H1 (cell line): Measurements from ENCODE around the gene TSNAXIP1. TPM values are rescaled to one million over a fixed set of nuclear protein-coding genes. Genes with fewer than 3 reads are reported as not detected.

Experiments
- CTCF ChIA-PET: fragments of 300-600 bp; sonication (Branson Sonifier 250); formaldehyde crosslinking; loops from one replicate; lab custom pipeline; 2021; ENCODE audit not compliant: partially characterized antibody; lab: Charles Lee
- POLR2A ChIA-PET: fragments of 300-600 bp; sonication (Branson Sonifier 250); formaldehyde crosslinking; loops from one replicate; lab custom pipeline; 2021; ENCODE audit warnings: inconsistent platforms; ENCODE audit not compliant: partially characterized antibody; lab: Charles Lee
- DNase-seq, 2 experiments: peaks; one replicate each; pipeline versions ENCODE4 v3.0.0 to v3.0.0-alpha.2; 2010 to 2022; ENCODE audit warnings: low spot score in 2 of 2, low read depth in 1 of 2, mixed read lengths in 1 of 2
- FAIRE-seq: peaks from 2 replicates; lab custom pipeline; 2011; peaks lifted over from hg19 to GRCh38; lab: Jason Lieb, UNC
- H2AFZ ChIP-seq: 2 replicates; pipeline ENCODE4 v1.8.1; 2012; ENCODE audit warnings: low read length, inconsistent platforms
- H2AK5ac ChIP-seq: 2 replicates; pipeline ENCODE4 v1.6.1; 2013; ENCODE audit warnings: low read depth, low read length
- H2BK120ac ChIP-seq: replicated peaks from 2 replicates; pipeline ENCODE3; 2013; ENCODE audit warnings: low read depth, low read length, inconsistent platforms
- H2BK12ac ChIP-seq: 2 replicates; pipeline ENCODE4 v1.6.1; 2013; ENCODE audit warnings: low read depth, low read length
- H2BK15ac ChIP-seq: 2 replicates; pipeline ENCODE4 v1.6.1; 2013; ENCODE audit warnings: low read length
- H2BK20ac ChIP-seq: 2 replicates; pipeline ENCODE4 v1.6.1; 2013; ENCODE audit warnings: low read length
- H2BK5ac ChIP-seq: 2 replicates; pipeline ENCODE4 v1.6.1; 2013; ENCODE audit warnings: low read depth, low read length
- H3K14ac ChIP-seq: 2 replicates; pipeline ENCODE4 v1.6.1; 2013; ENCODE audit warnings: inconsistent platforms; ENCODE audit not compliant: insufficient read length
- H3K18ac ChIP-seq: 2 replicates; pipeline ENCODE4 v1.6.1; 2013; ENCODE audit warnings: low read length; ENCODE audit errors: extremely low read depth
- H3K23ac ChIP-seq: 2 replicates; pipeline ENCODE4 v1.6.1; 2013; ENCODE audit warnings: inconsistent platforms; ENCODE audit not compliant: insufficient read length
- H3K23me2 ChIP-seq: 2 replicates; pipeline ENCODE4 v1.6.1; 2013; ENCODE audit warnings: low read depth, low read length
- H3K27ac ChIP-seq: 2 replicates; pipeline ENCODE4 v1.6.1; 2011; ENCODE audit warnings: low read depth, low read length, inconsistent platforms
- H3K27me3 ChIP-seq, 4 experiments: replicated peaks in 1 of 4; 1 replicate in 1 of 4; 2 replicates in 3 of 4; pipeline versions ENCODE4 v1.6.1 to v1.8.1; 2011 to 2013; ENCODE audit warnings: low read length in 3 of 4, mild to moderate bottlenecking in 3 of 4, inconsistent platforms in 2 of 4, mixed read lengths in 2 of 4, moderate library complexity in 1 of 4; ENCODE audit not compliant: control insufficient read depth in 3 of 4, insufficient read depth in 3 of 4; ENCODE audit errors: extremely low read depth in 1 of 4
- H3K36me3 ChIP-seq, 4 experiments: 2 replicates each; pipeline versions ENCODE4 v1.6.1 to v1.8.1; 2011 to 2013; ENCODE audit warnings: mild to moderate bottlenecking in 4 of 4, low read length in 3 of 4, moderate library complexity in 2 of 4, control low read depth in 1 of 4, inconsistent platforms in 1 of 4; ENCODE audit not compliant: insufficient read depth in 4 of 4, control insufficient read depth in 2 of 4
- H3K4ac ChIP-seq: replicated peaks from 2 replicates; pipeline ENCODE3; 2013; ENCODE audit warnings: low read length, low read depth, mixed read lengths, inconsistent platforms; ENCODE audit not compliant: insufficient read length
- H3K4me1 ChIP-seq, 4 experiments: replicated peaks in 1 of 4; 1 replicate in 1 of 4; 2 replicates in 3 of 4; pipeline versions ENCODE4 v1.6.1 to v1.8.1; 2011 to 2013; ENCODE audit warnings: low read length in 3 of 4, inconsistent platforms in 2 of 4, mixed read lengths in 1 of 4; ENCODE audit not compliant: insufficient read depth in 4 of 4, control insufficient read depth in 3 of 4
- H3K4me2 ChIP-seq, 2 experiments: 2 replicates each; pipeline versions ENCODE4 v1.6.1 to v1.8.1; 2011 to 2013; ENCODE audit warnings: low read depth in 2 of 2, low read length in 2 of 2, control low read depth in 1 of 2, inconsistent platforms in 1 of 2, mild to moderate bottlenecking in 1 of 2; ENCODE audit not compliant: insufficient read depth in 1 of 2
- H3K4me3 ChIP-seq, 4 experiments: fragments of 200-600, 300-600 bp in 1 of 4; sonication (generic), shearing (Covaris generic), sonication (Bioruptor Twin) in 1 of 4; 2 replicates each; pipeline versions ENCODE4 v1.5.1 to v1.8.1; 2011 to 2016; ENCODE audit warnings: low read length in 4 of 4, low read depth in 3 of 4, control low read depth in 2 of 4, inconsistent platforms in 2 of 4, mild to moderate bottlenecking in 2 of 4, mixed read lengths in 1 of 4, moderate library complexity in 1 of 4; ENCODE audit not compliant: insufficient read depth in 2 of 4; ENCODE audit errors: extremely low read depth in 1 of 4
- H3K56ac ChIP-seq: replicated peaks from 2 replicates; pipeline ENCODE3; 2013; ENCODE audit warnings: low read depth, mild to moderate bottlenecking, mixed read lengths, low read length, inconsistent platforms; ENCODE audit not compliant: insufficient read length
- H3K79me1 ChIP-seq: 2 replicates; pipeline ENCODE4 v1.6.1; 2013; ENCODE audit warnings: low read depth, low read length, control low read depth
- H3K79me2 ChIP-seq, 2 experiments: 2 replicates each; pipeline versions ENCODE4 v1.6.1 to v1.8.1; 2012 to 2013; ENCODE audit warnings: low read length in 2 of 2, mild to moderate bottlenecking in 2 of 2, inconsistent platforms in 1 of 2; ENCODE audit not compliant: insufficient read depth in 2 of 2, control insufficient read depth in 1 of 2
- H3K9ac ChIP-seq, 4 experiments: replicated peaks in 1 of 4; 1 replicate in 1 of 4; 2 replicates in 3 of 4; pipeline versions ENCODE4 v1.6.1 to v1.8.1; 2011 to 2013; ENCODE audit warnings: low read depth in 3 of 4, low read length in 3 of 4, control low read depth in 2 of 4, mild to moderate bottlenecking in 2 of 4, moderate library complexity in 2 of 4, inconsistent platforms in 1 of 4; ENCODE audit errors: extremely low read depth in 1 of 4
- H3K9me3 ChIP-seq, 2 experiments: 2 replicates each; pipeline versions ENCODE4 v1.6.1 to v1.8.1; 2012 to 2013; ENCODE audit warnings: mild to moderate bottlenecking in 2 of 2, moderate library complexity in 2 of 2, control low read depth in 1 of 2, inconsistent platforms in 1 of 2, low read depth in 1 of 2, low read length in 1 of 2, mixed read lengths in 1 of 2; ENCODE audit not compliant: insufficient read depth in 2 of 2
- H4K20me1 ChIP-seq, 2 experiments: replicated peaks in 1 of 2; 2 replicates each; pipeline versions ENCODE3 to v1.8.1; 2011 to 2013; ENCODE audit warnings: inconsistent platforms in 2 of 2, low read length in 2 of 2, mild to moderate bottlenecking in 1 of 2; ENCODE audit not compliant: insufficient read depth in 2 of 2, control insufficient read depth in 1 of 2
- H4K5ac ChIP-seq: 2 replicates; pipeline ENCODE4 v1.6.1; 2013; ENCODE audit warnings: low read length, low read depth, mixed read lengths, inconsistent platforms; ENCODE audit not compliant: insufficient read length
- H4K8ac ChIP-seq: 2 replicates; pipeline ENCODE4 v1.8.0; 2013; ENCODE audit warnings: mild to moderate bottlenecking, moderate library complexity, low read length, inconsistent platforms; ENCODE audit not compliant: insufficient read depth; ENCODE audit errors: extremely low read depth
- H4K91ac ChIP-seq: replicated peaks from 2 replicates; pipeline ENCODE3; 2013; ENCODE audit warnings: low read length, mixed read lengths, inconsistent platforms; ENCODE audit not compliant: insufficient read length
- WGBS, 2 experiments: shearing (Covaris generic) in 1 of 2; methylation state at CpG; one replicate each; pipeline versions ENCODE4 v1.1.6 to v1.1.7; 2013 to 2015; ENCODE audit warnings: low lambda C conversion rate in 2 of 2, mixed read lengths in 2 of 2, inconsistent platforms in 1 of 2, low coverage in 1 of 2, missing lambda C conversion rate in 1 of 2; ENCODE audit not compliant: insufficient replicate concordance in 2 of 2, insufficient coverage in 1 of 2, insufficient read length in 1 of 2; ENCODE audit errors: extremely low coverage in 1 of 2, missing lambda C conversion rate in 1 of 2; 5-methylcytosine and 5-hydroxymethylcytosine counted together
- polyA plus RNA-seq, 7 experiments: library from polyadenylated mRNA; depleted of rRNA in 3 of 7; stranded (reverse) in 5 of 7; unstranded in 2 of 7; fragments of >200 nt in 5 of 7; fragments of 200-250 nt in 2 of 7; gene quantifications; 1 replicate in 5 of 7; 2 replicates in 1 of 7; 4 replicates in 1 of 7; pipeline versions ENCODE4 v1.2.1 to v1.2.3, GENCODE V29; 2011 to 2013; ENCODE audit warnings: missing spikeins in 2 of 7, mixed read lengths in 2 of 7
- total RNA-seq: library from RNA; stranded (reverse); fragmentation: NEBNext Ultra II Directional; extraction: Animal tissue kit (Norgen Biotek cat#: 25700); gene quantifications from 2 replicates; pipeline ENCODE4 v1.2.1, GENCODE V29; 2021

The TSNAXIP1 gene
- total and polyA plus RNA-seq, 2 of the 8 experiments (the other 6 are each of a cell fraction or from before 2014, with no cell fraction given) = 0.37 to 0.94 TPM

DNA sequence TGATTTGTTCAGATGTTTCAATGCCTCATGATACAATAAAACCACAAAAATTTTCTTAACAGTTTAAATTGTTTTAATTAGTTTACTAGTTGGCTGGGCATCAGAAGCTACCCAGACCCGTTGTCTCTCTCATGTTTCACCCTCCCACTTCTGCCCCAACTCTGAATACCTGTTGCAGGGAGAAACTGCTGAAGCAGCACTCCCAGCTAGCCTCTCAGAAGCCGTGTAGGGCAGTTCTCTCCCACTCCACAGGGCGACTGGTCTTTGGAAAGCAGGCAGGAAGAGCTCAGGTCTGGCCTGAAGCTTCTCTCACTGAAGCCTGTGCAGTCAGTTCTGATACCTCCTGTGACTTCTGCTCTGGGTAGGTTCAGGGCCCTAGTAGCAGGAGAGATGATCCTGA is 64.6 kb downstream of the TSNAXIP1 start:
- H3K27ac ChIP-seq = 0 out of 2 replicates have a peak overlapping the region, but pooled peaks have one; percentile 14
- no peak overlapping the region for H3K4me3 ChIP-seq
- WGBS, 2 experiments = 78% methylated on average over 3 of the region's 3 CpGs; no CpG with 5 or more reads in 1 of the 2 experiments
- H2BK15ac ChIP-seq = no peak overlapping the region
- no peak for DNase-seq
- H3K4me2 ChIP-seq = no peak overlapping the region
- H3K18ac ChIP-seq = no peak overlapping the region
- no peak overlapping the region for H3K23ac ChIP-seq
- H3K14ac ChIP-seq = no peak overlapping the region
- no peak overlapping the region for H3K56ac ChIP-seq
- no peak overlapping the region for H2AFZ ChIP-seq
- H2BK12ac ChIP-seq = no peak overlapping the region
- H3K36me3 ChIP-seq = peaks cover 12 to 47% (median 28%) of the 10 kb centered on the region in 4 experiments
- ChIA-PET CTCF (interaction anchor here (0.6 to 1.5 kb wide), 9 partner anchors 9 to 170 kb away, joined by 3 to 10 read pairs (median 4); partner anchors contain the start of gene NRN1L), POLR2A (interaction anchor here (0.8 to 1.7 kb wide), 10 partner anchors 9 to 365 kb away, joined by 3 to 11 read pairs (median 5); partner anchors contain the start of genes CENPT, ESRP2, GFOD2 and NRN1L)
- H3K79me2 ChIP-seq = peaks cover 3 to 29% of the 10 kb centered on the region in 2 experiments; a peak in 3 of 4 replicates
- H3K9me3 ChIP-seq = no peaks in the 10 kb centered on the region
- H3K4ac ChIP-seq = no peak overlapping the region
- peaks cover 11% of the 10 kb centered on the region for H3K79me1 ChIP-seq
- FAIRE-seq = no peak
- no peak overlapping the region for H2BK5ac ChIP-seq
- H3K9ac ChIP-seq = no peak overlapping the region
- H3K23me2 ChIP-seq = peaks cover 2% of the 10 kb centered on the region; the same call in 1 of the 2 replicates
- H4K91ac ChIP-seq = no peak overlapping the region
- no peak overlapping the region for H2BK120ac ChIP-seq
- no peak overlapping the region for H2AK5ac ChIP-seq
- no peak overlapping the region for H4K8ac ChIP-seq
- H2BK20ac ChIP-seq = no peak overlapping the region
- H4K5ac ChIP-seq = no peak overlapping the region
- peaks cover 0 to 7% (median 3%) of the 10 kb centered on the region in 4 experiments; a peak in 3 of 7 replicates for H3K4me1 ChIP-seq
- H4K20me1 ChIP-seq = peaks cover 8 to 9% of the 10 kb centered on the region in 2 experiments
- H3K27me3 ChIP-seq = no peaks in the 10 kb centered on the region
